GM19372 (cell line): ENCODE results near the gene CRYZ.
"Not testable (repeated sequence)": the region's sequence is repeated elsewhere in the genome, so short reads cannot be mapped to it uniquely, and the experiment has no call there.

ENCODE experiments used
- ATAC-seq: cut with Tn5 transposase; IDR thresholded peaks from one replicate; pipeline ENCODE4 v1.9.1; 2021; ENCODE audit warnings: mild to moderate bottlenecking, low read depth, moderate library complexity; ENCODE audit not compliant: unreplicated experiment

CRYZ gene

GRCh38 chr1:74681851-74682250 is 51.0 kb downstream of the CRYZ start:
- ATAC-seq = no peak

GRCh38 chr1:74681449-74681848 is 51.4 kb downstream of the CRYZ start:
- ATAC-seq = peak; percentile 69

GRCh38 chr1:74681001-74681400 is 51.8 kb downstream of the CRYZ start:
- ATAC-seq = peak; percentile 35

- no peak for ATAC-seq
Measured at GRCh38 chr1:74679811-74680210, 53.0 kb downstream of the CRYZ start.

GRCh38 chr1:74677926-74678325 is 54.9 kb downstream of the CRYZ start:
- no peak for ATAC-seq

- ATAC-seq = peak; percentile 45
Measured at GRCh38 chr1:74674278-74675048, 58.4 kb downstream of the CRYZ start.

GRCh38 chr1:74673351-74674111 is 59.3 kb downstream of the CRYZ start, which contains the start of gene ERICH3:
ERICH3 (minus strand) TSS chr1:74673792; CDS start chr1:74673519, 273 bp downstream.
- ATAC-seq = peak; percentile 44

- not testable (repeated sequence) for ATAC-seq
Measured at GRCh38 chr1:74670866-74671265, 62.0 kb downstream of the CRYZ start.
